H1 (cell line): ENCODE results near the gene PTGFR. TPM values are rescaled to one million over a fixed set of nuclear protein-coding genes. Genes with fewer than 3 reads are reported as not detected.

Experiments used
- CTCF ChIA-PET: fragments of 300-600 bp; sonication (Branson Sonifier 250); formaldehyde crosslinking; loops from one replicate; lab custom pipeline; 2021; ENCODE audit not compliant: partially characterized antibody; lab: Charles Lee
- POLR2A ChIA-PET: fragments of 300-600 bp; sonication (Branson Sonifier 250); formaldehyde crosslinking; loops from one replicate; lab custom pipeline; 2021; ENCODE audit warnings: inconsistent platforms; ENCODE audit not compliant: partially characterized antibody; lab: Charles Lee
- DNase-seq, 2 experiments: peaks; one replicate each; pipeline versions ENCODE4 v3.0.0 to v3.0.0-alpha.2; 2010 to 2022; ENCODE audit warnings: low spot score in 2 of 2, low read depth in 1 of 2, mixed read lengths in 1 of 2
- FAIRE-seq: peaks from 2 replicates; lab custom pipeline; 2011; peaks lifted over from hg19 to GRCh38; lab: Jason Lieb, UNC
- H2AFZ ChIP-seq: 2 replicates; pipeline ENCODE4 v1.8.1; 2012; ENCODE audit warnings: low read length, inconsistent platforms
- H2AK5ac ChIP-seq: 2 replicates; pipeline ENCODE4 v1.6.1; 2013; ENCODE audit warnings: low read depth, low read length
- H2BK120ac ChIP-seq: replicated peaks from 2 replicates; pipeline ENCODE3; 2013; ENCODE audit warnings: low read depth, low read length, inconsistent platforms
- H2BK12ac ChIP-seq: 2 replicates; pipeline ENCODE4 v1.6.1; 2013; ENCODE audit warnings: low read depth, low read length
- H2BK15ac ChIP-seq: 2 replicates; pipeline ENCODE4 v1.6.1; 2013; ENCODE audit warnings: low read length
- H2BK20ac ChIP-seq: 2 replicates; pipeline ENCODE4 v1.6.1; 2013; ENCODE audit warnings: low read length
- H2BK5ac ChIP-seq: 2 replicates; pipeline ENCODE4 v1.6.1; 2013; ENCODE audit warnings: low read depth, low read length
- H3K14ac ChIP-seq: 2 replicates; pipeline ENCODE4 v1.6.1; 2013; ENCODE audit warnings: inconsistent platforms; ENCODE audit not compliant: insufficient read length
- H3K18ac ChIP-seq: 2 replicates; pipeline ENCODE4 v1.6.1; 2013; ENCODE audit warnings: low read length; ENCODE audit errors: extremely low read depth
- H3K23ac ChIP-seq: 2 replicates; pipeline ENCODE4 v1.6.1; 2013; ENCODE audit warnings: inconsistent platforms; ENCODE audit not compliant: insufficient read length
- H3K23me2 ChIP-seq: 2 replicates; pipeline ENCODE4 v1.6.1; 2013; ENCODE audit warnings: low read depth, low read length
- H3K27ac ChIP-seq: 2 replicates; pipeline ENCODE4 v1.6.1; 2011; ENCODE audit warnings: low read depth, low read length, inconsistent platforms
- H3K27me3 ChIP-seq, 4 experiments: replicated peaks in 1 of 4; 1 replicate in 1 of 4; 2 replicates in 3 of 4; pipeline versions ENCODE4 v1.6.1 to v1.8.1; 2011 to 2013; ENCODE audit warnings: low read length in 3 of 4, mild to moderate bottlenecking in 3 of 4, inconsistent platforms in 2 of 4, mixed read lengths in 2 of 4, moderate library complexity in 1 of 4; ENCODE audit not compliant: control insufficient read depth in 3 of 4, insufficient read depth in 3 of 4; ENCODE audit errors: extremely low read depth in 1 of 4
- H3K36me3 ChIP-seq, 4 experiments: 2 replicates each; pipeline versions ENCODE4 v1.6.1 to v1.8.1; 2011 to 2013; ENCODE audit warnings: mild to moderate bottlenecking in 4 of 4, low read length in 3 of 4, moderate library complexity in 2 of 4, control low read depth in 1 of 4, inconsistent platforms in 1 of 4; ENCODE audit not compliant: insufficient read depth in 4 of 4, control insufficient read depth in 2 of 4
- H3K4ac ChIP-seq: replicated peaks from 2 replicates; pipeline ENCODE3; 2013; ENCODE audit warnings: low read length, low read depth, mixed read lengths, inconsistent platforms; ENCODE audit not compliant: insufficient read length
- H3K4me1 ChIP-seq, 4 experiments: replicated peaks in 1 of 4; 1 replicate in 1 of 4; 2 replicates in 3 of 4; pipeline versions ENCODE4 v1.6.1 to v1.8.1; 2011 to 2013; ENCODE audit warnings: low read length in 3 of 4, inconsistent platforms in 2 of 4, mixed read lengths in 1 of 4; ENCODE audit not compliant: insufficient read depth in 4 of 4, control insufficient read depth in 3 of 4
- H3K4me2 ChIP-seq, 2 experiments: 2 replicates each; pipeline versions ENCODE4 v1.6.1 to v1.8.1; 2011 to 2013; ENCODE audit warnings: low read depth in 2 of 2, low read length in 2 of 2, control low read depth in 1 of 2, inconsistent platforms in 1 of 2, mild to moderate bottlenecking in 1 of 2; ENCODE audit not compliant: insufficient read depth in 1 of 2
- H3K4me3 ChIP-seq, 4 experiments: fragments of 200-600, 300-600 bp in 1 of 4; sonication (generic), shearing (Covaris generic), sonication (Bioruptor Twin) in 1 of 4; 2 replicates each; pipeline versions ENCODE4 v1.5.1 to v1.8.1; 2011 to 2016; ENCODE audit warnings: low read length in 4 of 4, low read depth in 3 of 4, control low read depth in 2 of 4, inconsistent platforms in 2 of 4, mild to moderate bottlenecking in 2 of 4, mixed read lengths in 1 of 4, moderate library complexity in 1 of 4; ENCODE audit not compliant: insufficient read depth in 2 of 4; ENCODE audit errors: extremely low read depth in 1 of 4
- H3K56ac ChIP-seq: replicated peaks from 2 replicates; pipeline ENCODE3; 2013; ENCODE audit warnings: low read depth, mild to moderate bottlenecking, mixed read lengths, low read length, inconsistent platforms; ENCODE audit not compliant: insufficient read length
- H3K79me1 ChIP-seq: 2 replicates; pipeline ENCODE4 v1.6.1; 2013; ENCODE audit warnings: low read depth, low read length, control low read depth
- H3K79me2 ChIP-seq, 2 experiments: 2 replicates each; pipeline versions ENCODE4 v1.6.1 to v1.8.1; 2012 to 2013; ENCODE audit warnings: low read length in 2 of 2, mild to moderate bottlenecking in 2 of 2, inconsistent platforms in 1 of 2; ENCODE audit not compliant: insufficient read depth in 2 of 2, control insufficient read depth in 1 of 2
- H3K9ac ChIP-seq, 4 experiments: replicated peaks in 1 of 4; 1 replicate in 1 of 4; 2 replicates in 3 of 4; pipeline versions ENCODE4 v1.6.1 to v1.8.1; 2011 to 2013; ENCODE audit warnings: low read depth in 3 of 4, low read length in 3 of 4, control low read depth in 2 of 4, mild to moderate bottlenecking in 2 of 4, moderate library complexity in 2 of 4, inconsistent platforms in 1 of 4; ENCODE audit errors: extremely low read depth in 1 of 4
- H3K9me3 ChIP-seq, 2 experiments: 2 replicates each; pipeline versions ENCODE4 v1.6.1 to v1.8.1; 2012 to 2013; ENCODE audit warnings: mild to moderate bottlenecking in 2 of 2, moderate library complexity in 2 of 2, control low read depth in 1 of 2, inconsistent platforms in 1 of 2, low read depth in 1 of 2, low read length in 1 of 2, mixed read lengths in 1 of 2; ENCODE audit not compliant: insufficient read depth in 2 of 2
- H4K20me1 ChIP-seq, 2 experiments: replicated peaks in 1 of 2; 2 replicates each; pipeline versions ENCODE3 to v1.8.1; 2011 to 2013; ENCODE audit warnings: inconsistent platforms in 2 of 2, low read length in 2 of 2, mild to moderate bottlenecking in 1 of 2; ENCODE audit not compliant: insufficient read depth in 2 of 2, control insufficient read depth in 1 of 2
- H4K5ac ChIP-seq: 2 replicates; pipeline ENCODE4 v1.6.1; 2013; ENCODE audit warnings: low read length, low read depth, mixed read lengths, inconsistent platforms; ENCODE audit not compliant: insufficient read length
- H4K8ac ChIP-seq: 2 replicates; pipeline ENCODE4 v1.8.0; 2013; ENCODE audit warnings: mild to moderate bottlenecking, moderate library complexity, low read length, inconsistent platforms; ENCODE audit not compliant: insufficient read depth; ENCODE audit errors: extremely low read depth
- H4K91ac ChIP-seq: replicated peaks from 2 replicates; pipeline ENCODE3; 2013; ENCODE audit warnings: low read length, mixed read lengths, inconsistent platforms; ENCODE audit not compliant: insufficient read length
- CTBP2 ChIP-seq: IDR thresholded peaks from 2 replicates; pipeline ENCODE4 v1.7.0; 2011; ENCODE audit warnings: borderline replicate concordance, mild to moderate bottlenecking, moderate library complexity, mixed read lengths, low read length; ENCODE audit not compliant: insufficient read depth, insufficient read length
- polyA plus RNA-seq, 7 experiments: library from polyadenylated mRNA; depleted of rRNA in 3 of 7; stranded (reverse) in 5 of 7; unstranded in 2 of 7; fragments of >200 nt in 5 of 7; fragments of 200-250 nt in 2 of 7; gene quantifications; 1 replicate in 5 of 7; 2 replicates in 1 of 7; 4 replicates in 1 of 7; pipeline versions ENCODE4 v1.2.1 to v1.2.3, GENCODE V29; 2011 to 2013; ENCODE audit warnings: missing spikeins in 2 of 7, mixed read lengths in 2 of 7
- total RNA-seq: library from RNA; stranded (reverse); fragmentation: NEBNext Ultra II Directional; extraction: Animal tissue kit (Norgen Biotek cat#: 25700); gene quantifications from 2 replicates; pipeline ENCODE4 v1.2.1, GENCODE V29; 2021

PTGFR gene
- total and polyA plus RNA-seq, 2 of the 8 experiments (the other 6 are each of a cell fraction or from before 2014, with no cell fraction given) = 0.02 TPM; not detected in 1

- Histone ChIP-seq H2BK120ac (no peak overlapping the region), H4K5ac (no peak overlapping the region), H2BK5ac (no peak overlapping the region), H3K9ac (no peak overlapping the region), H3K23me2 (no peaks in the 10 kb centered on the region), H2BK15ac (no peak overlapping the region), H3K18ac (no peak overlapping the region), H3K23ac (no peak overlapping the region), H3K79me2 (no peaks in the 10 kb centered on the region), H4K91ac (no peak overlapping the region), H3K4me3 (no peak overlapping the region), H2BK12ac (no peak overlapping the region), H3K56ac (no peak overlapping the region), H3K27me3 (peaks cover 0 to 4% (median 0%) of the 10 kb centered on the region in 4 experiments; a peak in 1 of 7 replicates), H3K79me1 (no peaks in the 10 kb centered on the region), H4K20me1 (no peaks in the 10 kb centered on the region), H2AK5ac (no peak overlapping the region), H3K4ac (no peak overlapping the region), H3K4me2 (no peak overlapping the region), H3K14ac (no peak overlapping the region)
- ChIA-PET POLR2A (no interaction called here), CTCF (interaction anchor here (1.5 to 2.2 kb wide), 4 partner anchors 11 to 155 kb away, joined by 3 to 5 read pairs (median 4); partner anchors contain the start of gene PTGFR)
- FAIRE-seq = no peak
- no peak for TF ChIP-seq CTBP2
- TF ChIP-seq, all 59 proteins: peak for 0
- H2BK20ac ChIP-seq = no peak overlapping the region
- H2AFZ ChIP-seq = no peak overlapping the region
- H3K9me3 ChIP-seq = no peaks in the 10 kb centered on the region
- no peak for DNase-seq
- no peaks in the 10 kb centered on the region for H3K36me3 ChIP-seq
- H3K4me1 ChIP-seq = no peaks in the 10 kb centered on the region
- no peak overlapping the region for H4K8ac ChIP-seq
- H3K27ac ChIP-seq = no peak overlapping the region
These were observed 10.4 kb downstream of the PTGFR start for GRCh38 chr1:78501203-78501602.
